ENCODE results near the gene MED10.
"Not testable (repeated sequence)": the region's sequence is repeated elsewhere in the genome, so short reads cannot be mapped to it uniquely, and the experiment has no call there.

The MED10 gene

GRCh38 chr5:6357817-6358433 lies 20.4 kb downstream of the MED10 start:
- not testable (repeated sequence) for H3K9me3 ChIP-seq (ENCODE audit: control insufficient read depth, insufficient read depth, low read length); H3K4me1 ChIP-seq (ENCODE audit: insufficient read depth, low read length); H3K9ac ChIP-seq (ENCODE audit: low read depth, low read length)

GRCh38 chr5:6356578-6357164 lies 21.7 kb downstream of the MED10 start:
- no peak overlapping the region for H3K9ac ChIP-seq (ENCODE audit: low read depth, low read length)
- no peaks in the 10 kb centered on the region; the same call in 1 of the 2 replicates for H3K36me3 ChIP-seq (ENCODE audit: insufficient read depth, low read length)
- H3K9me3 ChIP-seq (ENCODE audit: control insufficient read depth, insufficient read depth, low read length) = no peaks in the 10 kb centered on the region
- 0 out of 2 replicates have a peak, but pooled peaks cover 3% of the 10 kb centered on the region for H3K4me1 ChIP-seq (ENCODE audit: insufficient read depth, low read length)

More at GRCh38 chr5:6357817-6358433, 20.4 kb downstream of the MED10 start:
- H3K36me3 ChIP-seq (ENCODE audit: insufficient read depth, low read length) = not testable (repeated sequence)

GRCh38 chr5:6355294-6355693 lies 23.1 kb downstream of the MED10 start:
- H3K4me1 ChIP-seq (ENCODE audit: insufficient read depth, low read length) = 0 out of 2 replicates have a peak, but pooled peaks cover 2% of the 10 kb centered on the region
- H3K9me3 ChIP-seq (ENCODE audit: control insufficient read depth, insufficient read depth, low read length) = no peaks in the 10 kb centered on the region
- H3K9ac ChIP-seq (ENCODE audit: low read depth, low read length) = no peak overlapping the region
- H3K36me3 ChIP-seq (ENCODE audit: insufficient read depth, low read length) = no peaks in the 10 kb centered on the region; the same call in 1 of the 2 replicates

GRCh38 chr5:6354848-6355247 lies 23.5 kb downstream of the MED10 start:
- H3K9me3 ChIP-seq (ENCODE audit: control insufficient read depth, insufficient read depth, low read length) = no peaks in the 10 kb centered on the region
- H3K9ac ChIP-seq (ENCODE audit: low read depth, low read length) = no peak overlapping the region
- H3K36me3 ChIP-seq (ENCODE audit: insufficient read depth, low read length) = no peaks in the 10 kb centered on the region; the same call in 1 of the 2 replicates
- no peaks in the 10 kb centered on the region for H3K4me1 ChIP-seq (ENCODE audit: insufficient read depth, low read length)

- Histone ChIP-seq H3K36me3 (ENCODE audit: insufficient read depth, low read length) (no peaks in the 10 kb centered on the region; the same call in 1 of the 2 replicates), H3K9ac (ENCODE audit: low read depth, low read length) (no peak overlapping the region), H3K4me1 (ENCODE audit: insufficient read depth, low read length) (no peaks in the 10 kb centered on the region), H3K9me3 (ENCODE audit: control insufficient read depth, insufficient read depth, low read length) (no peaks in the 10 kb centered on the region)
These were observed 24.6 kb downstream of the MED10 start for GRCh38 chr5:6353602-6354302.

GRCh38 chr5:6350277-6351090 lies 27.9 kb downstream of the MED10 start:
- no peaks in the 10 kb centered on the region; the same call in 1 of the 2 replicates for H3K36me3 ChIP-seq (ENCODE audit: insufficient read depth, low read length)
- H3K9me3 ChIP-seq (ENCODE audit: control insufficient read depth, insufficient read depth, low read length) = no peaks in the 10 kb centered on the region
- no peak overlapping the region for H3K9ac ChIP-seq (ENCODE audit: low read depth, low read length)
- no peaks in the 10 kb centered on the region for H3K4me1 ChIP-seq (ENCODE audit: insufficient read depth, low read length)

GRCh38 chr5:6349387-6349786 lies 29.0 kb downstream of the MED10 start:
- Histone ChIP-seq H3K4me1 (ENCODE audit: insufficient read depth, low read length) (no peaks in the 10 kb centered on the region), H3K9me3 (ENCODE audit: control insufficient read depth, insufficient read depth, low read length) (no peaks in the 10 kb centered on the region), H3K9ac (ENCODE audit: low read depth, low read length) (no peak overlapping the region), H3K36me3 (ENCODE audit: insufficient read depth, low read length) (no peaks in the 10 kb centered on the region; the same call in 1 of the 2 replicates)

- Histone ChIP-seq H3K4me1 (ENCODE audit: insufficient read depth, low read length) (no peaks in the 10 kb centered on the region), H3K9ac (ENCODE audit: low read depth, low read length) (no peak overlapping the region), H3K9me3 (ENCODE audit: control insufficient read depth, insufficient read depth, low read length) (no peaks in the 10 kb centered on the region), H3K36me3 (ENCODE audit: insufficient read depth, low read length) (no peaks in the 10 kb centered on the region; the same call in 1 of the 2 replicates)
These were observed 29.8 kb downstream of the MED10 start for GRCh38 chr5:6348476-6349000.

GRCh38 chr5:6347673-6348072 lies 30.7 kb downstream of the MED10 start:
- H3K4me1 ChIP-seq (ENCODE audit: insufficient read depth, low read length) = no peaks in the 10 kb centered on the region
- H3K9ac ChIP-seq (ENCODE audit: low read depth, low read length) = no peak overlapping the region
- no peaks in the 10 kb centered on the region; the same call in 1 of the 2 replicates for H3K36me3 ChIP-seq (ENCODE audit: insufficient read depth, low read length)
- H3K9me3 ChIP-seq (ENCODE audit: control insufficient read depth, insufficient read depth, low read length) = no peaks in the 10 kb centered on the region

GRCh38 chr5:6347165-6347564 lies 31.2 kb downstream of the MED10 start:
- Histone ChIP-seq H3K4me1 (ENCODE audit: insufficient read depth, low read length) (no peaks in the 10 kb centered on the region), H3K9ac (ENCODE audit: low read depth, low read length) (no peak overlapping the region), H3K36me3 (ENCODE audit: insufficient read depth, low read length) (no peaks in the 10 kb centered on the region; the same call in 1 of the 2 replicates), H3K9me3 (ENCODE audit: control insufficient read depth, insufficient read depth, low read length) (no peaks in the 10 kb centered on the region)

GRCh38 chr5:6344593-6344989 lies 33.8 kb downstream of the MED10 start:
- H3K4me1 ChIP-seq (ENCODE audit: insufficient read depth, low read length) = no peaks in the 10 kb centered on the region
- H3K36me3 ChIP-seq (ENCODE audit: insufficient read depth, low read length) = no peaks in the 10 kb centered on the region
- H3K9me3 ChIP-seq (ENCODE audit: control insufficient read depth, insufficient read depth, low read length) = no peaks in the 10 kb centered on the region
- no peak overlapping the region for H3K9ac ChIP-seq (ENCODE audit: low read depth, low read length)

- H3K9ac ChIP-seq (ENCODE audit: low read depth, low read length) = no peak overlapping the region
- H3K36me3 ChIP-seq (ENCODE audit: insufficient read depth, low read length) = no peaks in the 10 kb centered on the region
- no peaks in the 10 kb centered on the region for H3K9me3 ChIP-seq (ENCODE audit: control insufficient read depth, insufficient read depth, low read length)
- no peaks in the 10 kb centered on the region for H3K4me1 ChIP-seq (ENCODE audit: insufficient read depth, low read length)
These were observed 34.3 kb downstream of the MED10 start for GRCh38 chr5:6343951-6344592.

GRCh38 chr5:6342689-6343315 lies 35.5 kb downstream of the MED10 start:
- Histone ChIP-seq H3K36me3 (ENCODE audit: insufficient read depth, low read length) (no peaks in the 10 kb centered on the region), H3K9ac (ENCODE audit: low read depth, low read length) (no peak overlapping the region), H3K9me3 (ENCODE audit: control insufficient read depth, insufficient read depth, low read length) (no peaks in the 10 kb centered on the region), H3K4me1 (ENCODE audit: insufficient read depth, low read length) (no peaks in the 10 kb centered on the region)

Measured in ES-I3 (cell line).